Middle frontal gyrus (tissue), 1 donor: Measurements from ENCODE around the gene D2HGDH.

ENCODE experiments used
- DNase-seq: peaks from one replicate; pipeline ENCODE4 v3.0.0-alpha.2; 2015; ENCODE audit warnings: low spot score; ENCODE audit errors: extremely low spot score

Gene D2HGDH

GRCh38 chr2:241734467-241735208 lies at the start of gene D2HGDH:
D2HGDH (plus strand) TSS chr2:241734630; CDS start chr2:241735225, 595 bp downstream.
- peak; percentile 82 for DNase-seq

- no peak for DNase-seq
Measured at GRCh38 chr2:241686324-241686649, 48.1 kb upstream of the D2HGDH start.

- peak; percentile 94 for DNase-seq
Measured at GRCh38 chr2:241686650-241687425, 47.6 kb upstream of the D2HGDH start, which contains the start of gene DTYMK. DTYMK (minus strand) TSS chr2:241686815; CDS start chr2:241686783, 32 bp downstream.

- no peak for DNase-seq
Measured at GRCh38 chr2:241689306-241689705, 45.1 kb upstream of the D2HGDH start.

GRCh38 chr2:241690202-241690717 lies 44.2 kb upstream of the D2HGDH start:
- DNase-seq: no peak

GRCh38 chr2:241692448-241692847 lies 42.0 kb upstream of the D2HGDH start:
- DNase-seq: no peak

GRCh38 chr2:241695651-241696050 lies 38.8 kb upstream of the D2HGDH start:
- no peak for DNase-seq

GRCh38 chr2:241701149-241701398 lies 33.4 kb upstream of the D2HGDH start:
- no peak for DNase-seq

GRCh38 chr2:241701399-241702154 lies 32.9 kb upstream of the D2HGDH start, which contains the start of gene ING5:
ING5 (plus strand) TSS chr2:241702039; CDS start chr2:241702066, 27 bp downstream.
- DNase-seq: peak; percentile 83

GRCh38 chr2:241702155-241703031 lies 32.0 kb upstream of the D2HGDH start:
- DNase-seq: peak; percentile 24

GRCh38 chr2:241703032-241703604 lies 31.3 kb upstream of the D2HGDH start:
- no peak for DNase-seq

- no peak for DNase-seq
Measured at GRCh38 chr2:241706537-241706936, 27.9 kb upstream of the D2HGDH start.

- DNase-seq: no peak
Measured at GRCh38 chr2:241708879-241709278, 25.6 kb upstream of the D2HGDH start.

GRCh38 chr2:241719093-241719492 lies 15.3 kb upstream of the D2HGDH start:
- no peak for DNase-seq

- DNase-seq: no peak
Measured at GRCh38 chr2:241720099-241720498, 14.3 kb upstream of the D2HGDH start.

- DNase-seq: no peak
Measured at GRCh38 chr2:241720560-241720959, 13.9 kb upstream of the D2HGDH start.

GRCh38 chr2:241721852-241722251 lies 12.6 kb upstream of the D2HGDH start:
- DNase-seq: no peak

- no peak for DNase-seq
Measured at GRCh38 chr2:241722896-241723454, 11.5 kb upstream of the D2HGDH start.

GRCh38 chr2:241724259-241724974 lies 10.0 kb upstream of the D2HGDH start:
- no peak for DNase-seq
